ENCODE results near the gene CEP41. TPM values are rescaled to one million over a fixed set of nuclear protein-coding genes. Genes with fewer than 3 reads are reported as not detected.

Gene CEP41
- total RNA-seq: 1 to 10 TPM; 8.7 to 9.0 TPM

- no peaks in the 10 kb centered on the region for H3K9me3 ChIP-seq
- no peaks in the 10 kb centered on the region for H3K36me3 ChIP-seq
- peak within 1 kb of the TSS; percentile 70 to 79 for H3K27ac ChIP-seq
- no peaks in the 10 kb centered on the region for H3K27me3 ChIP-seq (replicated peaks; ENCODE audit: insufficient read depth)
- TF ChIP-seq, protein P1, sequence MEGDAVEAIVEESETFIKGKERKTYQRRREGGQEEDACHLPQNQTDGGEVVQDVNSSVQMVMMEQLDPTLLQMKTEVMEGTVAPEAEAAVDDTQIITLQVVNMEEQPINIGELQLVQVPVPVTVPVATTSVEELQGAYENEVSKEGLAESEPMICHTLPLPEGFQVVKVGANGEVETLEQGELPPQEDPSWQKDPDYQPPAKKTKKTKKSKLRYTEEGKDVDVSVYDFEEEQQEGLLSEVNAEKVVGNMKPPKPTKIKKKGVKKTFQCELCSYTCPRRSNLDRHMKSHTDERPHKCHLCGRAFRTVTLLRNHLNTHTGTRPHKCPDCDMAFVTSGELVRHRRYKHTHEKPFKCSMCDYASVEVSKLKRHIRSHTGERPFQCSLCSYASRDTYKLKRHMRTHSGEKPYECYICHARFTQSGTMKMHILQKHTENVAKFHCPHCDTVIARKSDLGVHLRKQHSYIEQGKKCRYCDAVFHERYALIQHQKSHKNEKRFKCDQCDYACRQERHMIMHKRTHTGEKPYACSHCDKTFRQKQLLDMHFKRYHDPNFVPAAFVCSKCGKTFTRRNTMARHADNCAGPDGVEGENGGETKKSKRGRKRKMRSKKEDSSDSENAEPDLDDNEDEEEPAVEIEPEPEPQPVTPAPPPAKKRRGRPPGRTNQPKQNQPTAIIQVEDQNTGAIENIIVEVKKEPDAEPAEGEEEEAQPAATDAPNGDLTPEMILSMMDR (IDR thresholded peaks at IDR 0.05): no peak
- DNase-seq (ENCODE audit: low spot score) (peak; percentile 83), ATAC-seq (ENCODE audit: insufficient number of reproducible peaks, low FRiP score, low read depth) (peak; percentile 100)
- H3K4me1 ChIP-seq (ENCODE audit: control insufficient read depth in 1 of 2, low read depth in 2 of 2): peaks cover 5 to 7% of the 10 kb centered on the region in 2 donors
- H3K4me3 ChIP-seq: peak within 1 kb of the TSS; percentile 95
These were observed at the start of gene CEP41 for GRCh38 chr7:130440527-130441365. Gene CEP41 (minus strand): TSS chr7:130441016. CDS start chr7:130440966, 50 bp downstream.

DNA sequence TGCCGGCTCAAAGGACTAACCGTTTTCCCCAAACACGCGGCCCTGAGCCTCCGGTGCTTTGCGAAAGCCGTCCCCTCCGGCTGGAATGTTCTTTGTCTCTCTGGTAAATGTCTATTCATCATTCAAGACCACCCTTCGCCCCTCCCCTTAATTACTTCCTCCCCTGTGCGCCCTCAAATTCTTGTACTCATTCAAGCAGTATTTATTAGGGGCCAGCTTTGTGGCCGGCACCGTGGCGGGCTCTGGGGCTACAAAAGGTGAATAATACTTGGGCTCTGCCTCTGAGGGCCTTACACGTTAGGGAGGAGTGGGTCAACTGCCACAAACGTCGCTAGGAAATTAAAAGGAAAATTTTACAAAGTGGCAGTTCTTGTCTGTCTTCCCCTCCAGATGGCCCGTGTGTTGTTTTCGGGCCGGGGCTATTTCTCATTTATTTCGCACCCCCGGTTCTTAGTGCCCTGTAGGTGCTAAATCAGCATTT is 49.5 kb upstream of the CEP41 start:
- H3K27me3 ChIP-seq (replicated peaks; ENCODE audit: insufficient read depth): no peaks in the 10 kb centered on the region
- peaks cover 6 to 20% of the 10 kb centered on the region in 2 donors for H3K4me1 ChIP-seq (ENCODE audit: control insufficient read depth in 1 of 2, low read depth in 2 of 2)
- H3K9me3 ChIP-seq: no peaks in the 10 kb centered on the region
- no peak overlapping the region for H3K27ac ChIP-seq
- DNase-seq (ENCODE audit: low spot score): no peak
- H3K4me3 ChIP-seq: peak overlapping the region; percentile 61
- no peak for ATAC-seq (ENCODE audit: insufficient number of reproducible peaks, low FRiP score, low read depth)
- H3K36me3 ChIP-seq: no peaks in the 10 kb centered on the region
- TF ChIP-seq, protein P1 (IDR thresholded peaks at IDR 0.05): no peak

DNA sequence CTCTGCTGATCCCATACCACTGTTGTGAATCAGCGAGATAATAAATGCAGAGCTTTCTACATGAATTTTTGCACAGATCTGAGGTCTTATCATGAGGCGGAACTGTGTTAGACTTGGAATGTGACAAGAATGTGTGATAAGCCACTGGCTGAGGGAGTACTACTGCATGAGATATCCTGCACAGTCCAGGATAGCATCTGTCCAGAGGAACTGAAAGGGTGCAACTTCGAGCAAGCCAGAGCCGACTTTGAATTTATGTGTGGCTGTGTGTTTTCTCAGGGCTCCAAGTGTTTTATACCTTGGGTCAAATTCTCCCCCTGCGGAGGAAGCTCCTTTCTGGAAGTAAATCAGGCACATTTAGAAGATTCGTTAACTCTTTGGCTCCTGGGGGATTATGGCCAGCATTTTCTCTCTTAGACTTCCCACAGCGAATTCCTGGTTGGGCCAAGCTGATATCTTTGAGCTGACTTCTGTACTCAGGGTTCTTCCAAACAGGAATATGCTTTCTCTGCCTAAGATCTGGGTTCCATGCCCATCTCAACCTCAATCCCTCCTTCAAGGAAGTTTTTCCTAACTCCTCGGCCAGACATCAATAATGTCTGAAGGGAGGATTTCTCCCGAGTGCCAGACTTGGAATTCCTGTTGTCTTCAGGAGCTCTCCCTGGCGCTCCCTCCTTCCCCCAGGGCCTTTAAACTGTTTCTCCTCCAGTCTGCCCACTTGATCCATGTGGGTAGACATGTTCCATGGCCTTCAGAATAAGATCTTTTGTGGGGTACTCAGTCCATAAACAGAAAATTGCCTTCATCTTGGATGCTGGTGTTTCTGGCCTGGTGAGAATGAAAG is 48.5 kb upstream of the CEP41 start:
- ATAC-seq (ENCODE audit: insufficient number of reproducible peaks, low FRiP score, low read depth) (no peak), DNase-seq (ENCODE audit: low spot score) (no peak)
- Histone ChIP-seq H3K27ac (no peak overlapping the region), H3K27me3 (replicated peaks; ENCODE audit: insufficient read depth) (no peaks in the 10 kb centered on the region), H3K4me3 (no peak overlapping the region), H3K9me3 (no peaks in the 10 kb centered on the region), H3K4me1 (ENCODE audit: control insufficient read depth in 1 of 2, low read depth in 2 of 2) (peaks cover 6 to 20% of the 10 kb centered on the region in 2 donors), H3K36me3 (no peaks in the 10 kb centered on the region)
- TF ChIP-seq, protein P1 (IDR thresholded peaks at IDR 0.05): no peak

DNA sequence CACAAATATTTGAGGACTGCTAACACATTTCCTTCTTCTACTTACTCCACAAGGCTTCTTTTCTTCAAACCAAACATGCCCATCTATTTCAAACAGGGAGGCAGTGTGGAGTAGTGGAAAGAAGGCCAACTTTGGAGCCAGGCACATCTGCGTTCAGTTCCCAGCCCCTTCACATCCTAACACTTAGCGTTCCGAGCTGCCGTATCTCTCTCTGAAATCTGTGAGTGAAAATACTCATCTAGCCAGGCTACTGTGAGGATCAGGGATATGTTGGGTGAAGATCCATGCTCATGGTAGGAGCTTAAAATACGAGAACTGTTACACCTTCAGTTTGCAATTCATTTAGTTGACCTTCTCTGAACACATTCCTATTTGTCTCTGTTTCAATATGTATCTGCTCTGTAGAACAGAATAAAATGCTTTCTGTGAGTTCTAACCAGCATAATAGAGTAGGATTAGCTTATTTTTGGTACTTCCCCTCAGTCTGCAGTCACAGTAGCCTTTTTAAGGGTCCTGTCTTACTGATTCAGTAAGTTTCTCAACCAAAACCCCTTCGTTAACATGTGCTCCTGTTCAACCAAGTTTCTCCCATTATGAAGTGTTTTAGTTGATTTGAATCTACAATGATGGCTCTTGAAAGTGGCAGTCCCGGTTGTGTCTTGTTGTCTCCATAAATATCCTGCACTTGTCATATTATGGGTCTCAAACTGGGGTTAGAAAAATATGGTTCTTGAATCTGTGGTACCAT is 47.8 kb upstream of the CEP41 start:
- H3K27me3 ChIP-seq (replicated peaks; ENCODE audit: insufficient read depth): no peaks in the 10 kb centered on the region
- no peak overlapping the region for H3K27ac ChIP-seq
- DNase-seq (ENCODE audit: low spot score): no peak
- no peak overlapping the region for H3K4me3 ChIP-seq
- H3K4me1 ChIP-seq (ENCODE audit: control insufficient read depth in 1 of 2, low read depth in 2 of 2): peaks cover 6 to 20% of the 10 kb centered on the region in 2 donors
- TF ChIP-seq, protein P1 (IDR thresholded peaks at IDR 0.05): no peak
- no peaks in the 10 kb centered on the region for H3K9me3 ChIP-seq
- no peaks in the 10 kb centered on the region for H3K36me3 ChIP-seq
- no peak for ATAC-seq (ENCODE audit: insufficient number of reproducible peaks, low FRiP score, low read depth)

All from thoracic aorta (tissue), 2 donors.